Panc1 (cell line): ENCODE results near the gene CPSF3.
"Not testable (repeated sequence)": the region's sequence is repeated elsewhere in the genome, so short reads cannot be mapped to it uniquely, and the experiment has no call there.

ENCODE experiments used
- POLR2AphosphoS5 ChIP-seq: IDR thresholded peaks from 2 replicates; pipeline ENCODE4 v1.6.1; 2012; ENCODE audit warnings: mild to moderate bottlenecking, low read depth, low read length, moderate library complexity
- SIN3A ChIP-seq: IDR thresholded peaks from 2 replicates; pipeline ENCODE4 v1.6.1; 2012; ENCODE audit warnings: low read depth, mild to moderate bottlenecking, low read length, moderate library complexity, borderline replicate concordance; ENCODE audit not compliant: insufficient read depth
- TCF7L2 ChIP-seq: IDR thresholded peaks from 2 replicates; pipeline ENCODE4 v1.6.1; 2011; ENCODE audit warnings: mild to moderate bottlenecking, low read depth, low read length, inconsistent platforms
- TF ChIP-seq, protein P1 (sequence below): fragments of 450-650 bp; IDR thresholded peaks from 2 replicates; pipeline ENCODE4 v1.5.1; 2017; ENCODE audit warnings: mild to moderate bottlenecking
- TF ChIP-seq, protein P2 (sequence below), 2 experiments: IDR thresholded peaks; 2 replicates each; pipeline ENCODE4 v1.6.1; 2011 to 2012; ENCODE audit warnings: low read depth in 2 of 2, control low read depth in 1 of 2, low read length in 1 of 2, mild to moderate bottlenecking in 1 of 2, moderate library complexity in 1 of 2; ENCODE audit not compliant: insufficient read depth in 1 of 2

- TF ChIP-seq, protein P1, sequence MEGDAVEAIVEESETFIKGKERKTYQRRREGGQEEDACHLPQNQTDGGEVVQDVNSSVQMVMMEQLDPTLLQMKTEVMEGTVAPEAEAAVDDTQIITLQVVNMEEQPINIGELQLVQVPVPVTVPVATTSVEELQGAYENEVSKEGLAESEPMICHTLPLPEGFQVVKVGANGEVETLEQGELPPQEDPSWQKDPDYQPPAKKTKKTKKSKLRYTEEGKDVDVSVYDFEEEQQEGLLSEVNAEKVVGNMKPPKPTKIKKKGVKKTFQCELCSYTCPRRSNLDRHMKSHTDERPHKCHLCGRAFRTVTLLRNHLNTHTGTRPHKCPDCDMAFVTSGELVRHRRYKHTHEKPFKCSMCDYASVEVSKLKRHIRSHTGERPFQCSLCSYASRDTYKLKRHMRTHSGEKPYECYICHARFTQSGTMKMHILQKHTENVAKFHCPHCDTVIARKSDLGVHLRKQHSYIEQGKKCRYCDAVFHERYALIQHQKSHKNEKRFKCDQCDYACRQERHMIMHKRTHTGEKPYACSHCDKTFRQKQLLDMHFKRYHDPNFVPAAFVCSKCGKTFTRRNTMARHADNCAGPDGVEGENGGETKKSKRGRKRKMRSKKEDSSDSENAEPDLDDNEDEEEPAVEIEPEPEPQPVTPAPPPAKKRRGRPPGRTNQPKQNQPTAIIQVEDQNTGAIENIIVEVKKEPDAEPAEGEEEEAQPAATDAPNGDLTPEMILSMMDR: not testable (repeated sequence)
- not testable (repeated sequence) for TF ChIP-seq POLR2AphosphoS5, SIN3A, TCF7L2
- TF ChIP-seq, protein P2, sequence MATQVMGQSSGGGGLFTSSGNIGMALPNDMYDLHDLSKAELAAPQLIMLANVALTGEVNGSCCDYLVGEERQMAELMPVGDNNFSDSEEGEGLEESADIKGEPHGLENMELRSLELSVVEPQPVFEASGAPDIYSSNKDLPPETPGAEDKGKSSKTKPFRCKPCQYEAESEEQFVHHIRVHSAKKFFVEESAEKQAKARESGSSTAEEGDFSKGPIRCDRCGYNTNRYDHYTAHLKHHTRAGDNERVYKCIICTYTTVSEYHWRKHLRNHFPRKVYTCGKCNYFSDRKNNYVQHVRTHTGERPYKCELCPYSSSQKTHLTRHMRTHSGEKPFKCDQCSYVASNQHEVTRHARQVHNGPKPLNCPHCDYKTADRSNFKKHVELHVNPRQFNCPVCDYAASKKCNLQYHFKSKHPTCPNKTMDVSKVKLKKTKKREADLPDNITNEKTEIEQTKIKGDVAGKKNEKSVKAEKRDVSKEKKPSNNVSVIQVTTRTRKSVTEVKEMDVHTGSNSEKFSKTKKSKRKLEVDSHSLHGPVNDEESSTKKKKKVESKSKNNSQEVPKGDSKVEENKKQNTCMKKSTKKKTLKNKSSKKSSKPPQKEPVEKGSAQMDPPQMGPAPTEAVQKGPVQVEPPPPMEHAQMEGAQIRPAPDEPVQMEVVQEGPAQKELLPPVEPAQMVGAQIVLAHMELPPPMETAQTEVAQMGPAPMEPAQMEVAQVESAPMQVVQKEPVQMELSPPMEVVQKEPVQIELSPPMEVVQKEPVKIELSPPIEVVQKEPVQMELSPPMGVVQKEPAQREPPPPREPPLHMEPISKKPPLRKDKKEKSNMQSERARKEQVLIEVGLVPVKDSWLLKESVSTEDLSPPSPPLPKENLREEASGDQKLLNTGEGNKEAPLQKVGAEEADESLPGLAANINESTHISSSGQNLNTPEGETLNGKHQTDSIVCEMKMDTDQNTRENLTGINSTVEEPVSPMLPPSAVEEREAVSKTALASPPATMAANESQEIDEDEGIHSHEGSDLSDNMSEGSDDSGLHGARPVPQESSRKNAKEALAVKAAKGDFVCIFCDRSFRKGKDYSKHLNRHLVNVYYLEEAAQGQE (IDR thresholded peaks at IDR 0.05; ENCODE audit: insufficient read depth in 1 of 2, low read depth in 2 of 2, low read length in 1 of 2): not testable (repeated sequence)
These were observed 90.5 kb downstream of the CPSF3 start for GRCh38 chr2:9513946-9514345.
